Measurements from ENCODE around the gene MEX3B. TPM values are rescaled to one million over a fixed set of nuclear protein-coding genes. Genes with fewer than 3 reads are reported as not detected.

The MEX3B gene
- total and polyA plus RNA-seq, 9 donors, result 2.4 to 8.1 (median 5.2) TPM

GRCh38 chr15:82062479-82063454, 16.9 kb upstream of the MEX3B start:
- no peak for DNase-seq
- H3K9me3 ChIP-seq, result no peaks in the 10 kb centered on the region
- no peaks in the 10 kb centered on the region for H3K36me3 ChIP-seq
- no peak overlapping the region for H3K4me3 ChIP-seq
- no peaks in the 10 kb centered on the region for H3K27me3 ChIP-seq
- intact Hi-C loops (cut with DNase I), result no loop called here
- H3K4me1 ChIP-seq (ENCODE audit: insufficient read depth), result no peaks in the 10 kb centered on the region
- 22 to 31% (median 23%) methylated on average over 20 of the region's 20 CpGs for WGBS, 3 donors
- no peak for TF ChIP-seq EP300 (IDR thresholded peaks at IDR 0.05)
- H3K27ac ChIP-seq, result no peak overlapping the region

DNA sequence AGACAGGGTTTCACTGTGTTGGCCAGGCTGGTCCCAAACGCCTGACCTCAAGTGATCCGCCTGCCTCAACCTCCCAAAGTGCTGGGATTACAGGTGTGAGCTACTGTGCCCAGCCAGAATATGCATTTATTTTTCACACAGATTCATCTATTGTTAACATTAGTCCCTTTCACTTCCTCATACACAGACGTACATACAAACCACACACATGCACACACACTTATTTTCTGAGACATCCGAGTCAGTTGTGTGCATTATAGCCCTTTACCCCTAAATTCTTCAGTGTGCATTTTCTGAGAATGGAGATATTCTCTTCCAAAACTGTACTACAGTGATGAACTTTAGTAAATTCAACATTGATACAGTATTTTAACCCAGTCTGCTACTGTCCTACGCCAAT, 15.0 kb upstream of the MEX3B start:
- intact Hi-C loops (cut with DNase I), result no loop called here
- no peaks in the 10 kb centered on the region for H3K27me3 ChIP-seq
- DNase-seq, result no peak
- 82 to 84% (median 83%) methylated on average over 5 of the region's 5 CpGs for WGBS, 3 donors
- H3K4me1 ChIP-seq (ENCODE audit: insufficient read depth), result no peaks in the 10 kb centered on the region
- H3K27ac ChIP-seq, result no peak overlapping the region
- no peaks in the 10 kb centered on the region for H3K36me3 ChIP-seq
- TF ChIP-seq EP300 (IDR thresholded peaks at IDR 0.05) (no peak), POLR2A (IDR thresholded peaks at IDR 0.05) (no peak)
- TF ChIP-seq, protein P1, sequence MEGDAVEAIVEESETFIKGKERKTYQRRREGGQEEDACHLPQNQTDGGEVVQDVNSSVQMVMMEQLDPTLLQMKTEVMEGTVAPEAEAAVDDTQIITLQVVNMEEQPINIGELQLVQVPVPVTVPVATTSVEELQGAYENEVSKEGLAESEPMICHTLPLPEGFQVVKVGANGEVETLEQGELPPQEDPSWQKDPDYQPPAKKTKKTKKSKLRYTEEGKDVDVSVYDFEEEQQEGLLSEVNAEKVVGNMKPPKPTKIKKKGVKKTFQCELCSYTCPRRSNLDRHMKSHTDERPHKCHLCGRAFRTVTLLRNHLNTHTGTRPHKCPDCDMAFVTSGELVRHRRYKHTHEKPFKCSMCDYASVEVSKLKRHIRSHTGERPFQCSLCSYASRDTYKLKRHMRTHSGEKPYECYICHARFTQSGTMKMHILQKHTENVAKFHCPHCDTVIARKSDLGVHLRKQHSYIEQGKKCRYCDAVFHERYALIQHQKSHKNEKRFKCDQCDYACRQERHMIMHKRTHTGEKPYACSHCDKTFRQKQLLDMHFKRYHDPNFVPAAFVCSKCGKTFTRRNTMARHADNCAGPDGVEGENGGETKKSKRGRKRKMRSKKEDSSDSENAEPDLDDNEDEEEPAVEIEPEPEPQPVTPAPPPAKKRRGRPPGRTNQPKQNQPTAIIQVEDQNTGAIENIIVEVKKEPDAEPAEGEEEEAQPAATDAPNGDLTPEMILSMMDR (IDR thresholded peaks at IDR 0.05), result no peak
- no peak overlapping the region for H3K4me3 ChIP-seq
- no peaks in the 10 kb centered on the region for H3K9me3 ChIP-seq

DNA sequence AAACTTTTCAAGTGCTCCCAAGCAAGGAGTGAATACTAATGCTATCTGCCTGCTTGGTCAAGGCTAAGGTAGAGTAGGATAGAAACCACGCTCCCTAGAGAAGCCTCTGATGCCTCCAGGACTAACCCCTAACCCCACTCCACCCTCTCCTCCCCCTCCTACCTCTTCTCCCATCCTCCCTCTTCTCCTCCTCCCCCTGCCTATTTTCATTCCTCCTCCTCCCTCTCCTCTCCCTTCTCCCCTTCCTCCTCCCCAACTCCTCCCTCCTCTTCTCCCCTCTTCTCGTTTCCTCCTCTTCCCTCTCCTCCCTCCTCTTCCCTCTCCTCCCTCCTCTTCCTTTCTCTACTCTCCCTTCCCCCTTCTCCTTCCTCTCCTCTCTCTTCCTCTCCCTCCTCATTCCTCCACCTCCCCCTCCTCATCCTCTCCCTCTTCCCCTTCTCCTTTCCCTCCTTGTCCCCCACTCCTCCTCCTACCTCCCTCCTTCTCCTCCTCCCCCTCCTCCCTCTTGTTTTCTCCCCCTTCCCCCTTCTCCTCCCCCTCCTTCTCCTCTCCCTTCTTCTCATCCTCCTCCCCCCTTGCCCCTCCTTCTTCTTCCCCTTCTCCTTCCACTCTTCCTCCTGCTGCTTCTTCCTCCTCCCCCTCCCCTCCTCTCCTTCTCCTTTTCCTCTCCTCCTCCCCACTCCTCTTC, 12.8 kb upstream of the MEX3B start:
- Histone ChIP-seq H3K9me3 (no peaks in the 10 kb centered on the region), H3K27me3 (no peaks in the 10 kb centered on the region), H3K27ac (no peak overlapping the region), H3K36me3 (no peaks in the 10 kb centered on the region), H3K4me1 (ENCODE audit: insufficient read depth) (no peaks in the 10 kb centered on the region), H3K4me3 (no peak overlapping the region)
- no peak for DNase-seq
- intact Hi-C loops (cut with DNase I), result no loop called here
- no peak for TF ChIP-seq EP300 (IDR thresholded peaks at IDR 0.05)
- TF ChIP-seq, protein P1 (IDR thresholded peaks at IDR 0.05), result no peak
- TF ChIP-seq POLR2A (IDR thresholded peaks at IDR 0.05), result no peak
- 3 to 4% (median 4%) methylated on average over 2 of the region's 2 CpGs for WGBS, 3 donors

DNA sequence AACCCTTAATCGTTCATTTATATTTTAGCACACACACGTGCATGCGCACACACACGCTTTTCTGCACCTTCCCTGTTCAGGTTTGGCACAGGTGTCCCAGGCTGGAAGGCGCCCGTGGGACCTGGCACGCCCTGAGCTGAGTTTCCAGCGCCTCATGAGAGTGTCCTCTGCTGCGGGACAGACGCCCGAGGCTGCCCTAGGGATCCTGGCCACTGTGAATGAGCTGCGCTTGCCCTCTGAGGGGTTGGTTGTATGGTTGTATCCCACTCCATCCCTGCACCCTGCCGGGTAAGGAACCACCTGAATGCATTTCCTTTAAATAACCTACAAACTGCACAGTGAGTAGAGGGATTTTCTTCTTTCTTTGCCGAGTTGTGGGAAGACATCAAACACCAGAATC, 12.2 kb upstream of the MEX3B start:
- H3K27me3 ChIP-seq, result no peaks in the 10 kb centered on the region

More for the DNA sequence above, 12.2 kb upstream of the MEX3B start:
- no peak for DNase-seq
- Histone ChIP-seq H3K36me3 (no peaks in the 10 kb centered on the region), H3K4me3 (no peak overlapping the region), H3K9me3 (no peaks in the 10 kb centered on the region), H3K27ac (no peak overlapping the region), H3K4me1 (ENCODE audit: insufficient read depth) (no peaks in the 10 kb centered on the region)
- intact Hi-C loops (cut with DNase I), result no loop called here
- TF ChIP-seq, protein P1 (IDR thresholded peaks at IDR 0.05), result no peak
- TF ChIP-seq EP300 (IDR thresholded peaks at IDR 0.05) (no peak), POLR2A (IDR thresholded peaks at IDR 0.05) (no peak)
- WGBS, 3 donors, result 6 to 8% (median 7%) methylated on average over 14 of the region's 14 CpGs
